ENCODE data around the gene RRN3.
"Not testable (repeated sequence)": the region's sequence is repeated elsewhere in the genome, so short reads cannot be mapped to it uniquely, and the experiment has no call there.

The RRN3 gene

GRCh38 chr16:15050440-15050839 lies 43.6 kb downstream of the RRN3 start:
- not testable (repeated sequence) for DNase-seq

- no peak for DNase-seq
Measured at GRCh38 chr16:15049581-15050180, 44.4 kb downstream of the RRN3 start.

- DNase-seq = no peak
Measured at GRCh38 chr16:15046692-15047376, 47.2 kb downstream of the RRN3 start.

GRCh38 chr16:15045270-15045669 lies 48.8 kb downstream of the RRN3 start:
- not testable (repeated sequence) for DNase-seq

GRCh38 chr16:15044286-15044685 lies 49.8 kb downstream of the RRN3 start:
- DNase-seq = no peak

- DNase-seq = no peak
Measured at GRCh38 chr16:15043344-15043743, 50.7 kb downstream of the RRN3 start.

- no peak for DNase-seq
Measured at GRCh38 chr16:15041271-15042004, 52.6 kb downstream of the RRN3 start.

GRCh38 chr16:15038689-15039088 lies 55.4 kb downstream of the RRN3 start:
- DNase-seq = no peak

- DNase-seq = no peak
Measured at GRCh38 chr16:15037745-15038144, 56.3 kb downstream of the RRN3 start.

GRCh38 chr16:15037003-15037402 lies 57.1 kb downstream of the RRN3 start:
- DNase-seq = no peak

GRCh38 chr16:15035163-15035729 lies 58.8 kb downstream of the RRN3 start:
- DNase-seq = no peak

- DNase-seq = no peak
Measured at GRCh38 chr16:15034266-15035162, 59.6 kb downstream of the RRN3 start.

GRCh38 chr16:15033309-15033707 lies 60.8 kb downstream of the RRN3 start:
- DNase-seq = no peak

- DNase-seq = no peak
Measured at GRCh38 chr16:15032547-15033308, 61.3 kb downstream of the RRN3 start.

GRCh38 chr16:15031586-15031985 lies 62.5 kb downstream of the RRN3 start:
- no peak for DNase-seq

GRCh38 chr16:15031179-15031578 lies 62.9 kb downstream of the RRN3 start:
- no peak for DNase-seq

- DNase-seq = not testable (repeated sequence)
Measured at GRCh38 chr16:15029749-15030148, 64.3 kb downstream of the RRN3 start.

GRCh38 chr16:15028801-15029698 lies 65.0 kb downstream of the RRN3 start:
- DNase-seq = not testable (repeated sequence)

GRCh38 chr16:15028345-15028715 lies 65.7 kb downstream of the RRN3 start:
- DNase-seq = not testable (repeated sequence)

- not testable (repeated sequence) for DNase-seq
Measured at GRCh38 chr16:15027503-15028344, 66.3 kb downstream of the RRN3 start.
